Measurements from ENCODE around the gene ASIC4.

ASIC4 gene

DNA sequence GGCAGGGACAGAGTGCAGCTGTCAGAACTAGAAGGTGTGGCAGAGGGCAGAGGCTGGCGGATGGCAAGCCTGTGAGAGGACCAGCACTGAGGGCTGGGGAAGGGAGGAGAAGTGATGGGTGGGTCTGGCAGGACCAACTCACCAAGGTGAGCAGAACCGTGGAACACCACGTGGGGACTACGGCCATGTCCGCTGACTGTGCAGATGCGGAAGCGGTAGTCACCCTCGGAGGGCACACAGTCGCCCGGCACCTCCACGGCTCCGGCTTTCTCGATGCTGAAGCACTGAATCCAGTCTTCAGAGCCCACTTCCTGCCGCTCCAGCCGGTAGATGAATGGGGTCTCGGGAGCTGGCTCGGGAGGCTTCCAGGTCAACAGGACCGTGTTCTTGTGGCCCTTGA lies 52.8 kb downstream of the ASIC4 start:
- H3K9ac ChIP-seq (ENCODE audit: low read length in 5 of 5) = no peak overlapping the region
- H3K36me3 ChIP-seq (ENCODE audit: control insufficient read depth in 5 of 5, insufficient read depth in 5 of 5, low read length in 5 of 5) = peaks cover 0 to 43% (median 25%) of the 10 kb centered on the region in 5 donors
- H3K4me3 ChIP-seq (ENCODE audit: low read depth in 1 of 5, low read length in 5 of 5) = no peak overlapping the region
- H3K27ac ChIP-seq (ENCODE audit: low read depth, low read length) = no peak overlapping the region
- H3K27me3 ChIP-seq (ENCODE audit: control insufficient read depth in 5 of 5, insufficient read depth in 4 of 5, low read length in 5 of 5) = no peaks in the 10 kb centered on the region
- no peaks in the 10 kb centered on the region for H3K9me3 ChIP-seq (ENCODE audit: control insufficient read depth in 5 of 5, low read length in 5 of 5)
- peaks cover 0 to 16% (median 11%) of the 10 kb centered on the region in 5 donors for H3K4me1 ChIP-seq (ENCODE audit: control insufficient read depth in 5 of 5, insufficient read depth in 5 of 5, low read length in 5 of 5)

- H3K27me3 ChIP-seq (ENCODE audit: control insufficient read depth in 5 of 5, insufficient read depth in 4 of 5, low read length in 5 of 5) = no peaks in the 10 kb centered on the region
These were observed 53.6 kb downstream of the ASIC4 start for GRCh38 chr2:219567791-219568361.

DNA sequence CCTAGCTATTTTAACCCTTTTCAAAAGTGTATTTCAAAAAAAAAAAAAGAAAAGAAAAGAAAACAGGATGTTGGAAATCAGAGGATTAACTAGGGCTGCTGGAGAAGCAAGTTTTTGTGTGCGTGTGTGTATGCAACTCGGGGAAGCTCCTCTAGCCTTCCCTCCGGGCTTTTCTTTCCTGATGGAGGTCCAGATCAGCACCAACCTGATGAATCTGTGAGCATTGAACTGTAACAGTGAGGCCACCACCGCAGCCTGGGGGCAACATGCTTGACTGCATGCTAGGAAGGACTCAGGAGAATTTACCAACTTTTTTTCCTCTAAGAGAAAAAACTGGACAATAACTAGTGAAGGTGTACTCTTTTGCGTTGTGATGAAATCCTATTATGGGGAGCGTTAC lies 54.8 kb downstream of the ASIC4 start:
- no peaks in the 10 kb centered on the region for H3K9me3 ChIP-seq (ENCODE audit: control insufficient read depth in 5 of 5, low read length in 5 of 5)
- H3K4me1 ChIP-seq (ENCODE audit: control insufficient read depth in 5 of 5, insufficient read depth in 5 of 5, low read length in 5 of 5) = peaks cover 0 to 16% (median 11%) of the 10 kb centered on the region in 5 donors
- H3K27ac ChIP-seq (ENCODE audit: low read depth, low read length) = no peak overlapping the region
- H3K36me3 ChIP-seq (ENCODE audit: control insufficient read depth in 5 of 5, insufficient read depth in 5 of 5, low read length in 5 of 5) = peaks cover 0 to 26% (median 11%) of the 10 kb centered on the region in 5 donors
- no peak overlapping the region for H3K9ac ChIP-seq (ENCODE audit: low read length in 5 of 5)
- no peaks in the 10 kb centered on the region for H3K27me3 ChIP-seq (ENCODE audit: control insufficient read depth in 5 of 5, insufficient read depth in 4 of 5, low read length in 5 of 5)
- H3K4me3 ChIP-seq (ENCODE audit: low read depth in 1 of 5, low read length in 5 of 5) = no peak overlapping the region

More at GRCh38 chr2:219567791-219568361, 53.6 kb downstream of the ASIC4 start:
- no peaks in the 10 kb centered on the region for H3K9me3 ChIP-seq (ENCODE audit: control insufficient read depth in 5 of 5, low read length in 5 of 5)
- H3K4me3 ChIP-seq (ENCODE audit: low read depth in 1 of 5, low read length in 5 of 5) = no peak overlapping the region
- no peak overlapping the region for H3K27ac ChIP-seq (ENCODE audit: low read depth, low read length)
- H3K9ac ChIP-seq (ENCODE audit: low read length in 5 of 5) = no peak overlapping the region
- peaks cover 0 to 36% (median 19%) of the 10 kb centered on the region in 5 donors for H3K36me3 ChIP-seq (ENCODE audit: control insufficient read depth in 5 of 5, insufficient read depth in 5 of 5, low read length in 5 of 5)
- peaks cover 0 to 16% (median 11%) of the 10 kb centered on the region in 5 donors for H3K4me1 ChIP-seq (ENCODE audit: control insufficient read depth in 5 of 5, insufficient read depth in 5 of 5, low read length in 5 of 5)

GRCh38 chr2:219569635-219570034 lies 55.4 kb downstream of the ASIC4 start:
- Histone ChIP-seq H3K27ac (ENCODE audit: low read depth, low read length) (no peak overlapping the region), H3K27me3 (ENCODE audit: control insufficient read depth in 5 of 5, insufficient read depth in 4 of 5, low read length in 5 of 5) (peaks cover 0 to 3% (median under 1%) of the 10 kb centered on the region in 5 donors), H3K9me3 (ENCODE audit: control insufficient read depth in 5 of 5, low read length in 5 of 5) (no peaks in the 10 kb centered on the region), H3K9ac (ENCODE audit: low read length in 5 of 5) (no peak overlapping the region), H3K36me3 (ENCODE audit: control insufficient read depth in 5 of 5, insufficient read depth in 5 of 5, low read length in 5 of 5) (peaks cover 0 to 24% (median 11%) of the 10 kb centered on the region in 5 donors), H3K4me3 (ENCODE audit: low read depth in 1 of 5, low read length in 5 of 5) (peak overlapping the region in 1 of 5 donors; percentile 71), H3K4me1 (ENCODE audit: control insufficient read depth in 5 of 5, insufficient read depth in 5 of 5, low read length in 5 of 5) (peaks cover 0 to 16% (median 11%) of the 10 kb centered on the region in 5 donors)

- Histone ChIP-seq H3K27me3 (ENCODE audit: control insufficient read depth in 5 of 5, insufficient read depth in 4 of 5, low read length in 5 of 5) (peaks cover 2 to 8% (median 7%) of the 10 kb centered on the region in 5 donors), H3K36me3 (ENCODE audit: control insufficient read depth in 5 of 5, insufficient read depth in 5 of 5, low read length in 5 of 5) (peaks cover 0 to 20% (median 11%) of the 10 kb centered on the region in 5 donors), H3K27ac (ENCODE audit: low read depth, low read length) (no peak overlapping the region), H3K9ac (ENCODE audit: low read length in 5 of 5) (peak overlapping the region in 3 of 5 donors; percentile 34 to 62 (median 51)), H3K9me3 (ENCODE audit: control insufficient read depth in 5 of 5, low read length in 5 of 5) (no peaks in the 10 kb centered on the region), H3K4me3 (ENCODE audit: low read depth in 1 of 5, low read length in 5 of 5) (peak overlapping the region in 4 of 5 donors; percentile 62 to 79 (median 72)), H3K4me1 (ENCODE audit: control insufficient read depth in 5 of 5, insufficient read depth in 5 of 5, low read length in 5 of 5) (peaks cover 0 to 16% (median 11%) of the 10 kb centered on the region in 5 donors)
These were observed 56.1 kb downstream of the ASIC4 start for GRCh38 chr2:219570194-219570923.

DNA sequence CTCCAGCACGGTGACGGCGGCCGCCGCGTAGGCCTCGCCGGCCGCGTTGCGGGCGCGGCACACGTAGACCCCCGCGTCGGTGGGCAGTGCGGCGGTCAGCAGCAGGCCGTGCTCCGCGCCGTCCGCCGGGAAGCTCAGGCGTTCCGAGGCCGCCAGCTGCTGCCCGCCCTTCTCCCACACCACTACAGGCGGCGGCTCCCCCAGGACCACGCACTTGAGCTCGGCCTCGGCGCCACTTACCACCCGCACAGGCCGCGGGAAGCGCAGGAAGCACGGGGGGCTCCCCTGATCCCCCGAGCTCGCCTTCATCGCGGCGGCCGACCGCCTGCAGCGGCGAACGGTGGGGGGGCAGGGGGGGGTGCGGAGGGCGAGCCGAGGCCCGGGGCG lies 56.6 kb downstream of the ASIC4 start:
- peak overlapping the region in 3 of 5 donors; percentile 34 to 52 (median 51) for H3K9ac ChIP-seq (ENCODE audit: low read length in 5 of 5)
- no peak overlapping the region for H3K27ac ChIP-seq (ENCODE audit: low read depth, low read length)
- H3K4me3 ChIP-seq (ENCODE audit: low read depth in 1 of 5, low read length in 5 of 5) = peak overlapping the region in 4 of 5 donors; percentile 62 to 79 (median 72)

DNA sequence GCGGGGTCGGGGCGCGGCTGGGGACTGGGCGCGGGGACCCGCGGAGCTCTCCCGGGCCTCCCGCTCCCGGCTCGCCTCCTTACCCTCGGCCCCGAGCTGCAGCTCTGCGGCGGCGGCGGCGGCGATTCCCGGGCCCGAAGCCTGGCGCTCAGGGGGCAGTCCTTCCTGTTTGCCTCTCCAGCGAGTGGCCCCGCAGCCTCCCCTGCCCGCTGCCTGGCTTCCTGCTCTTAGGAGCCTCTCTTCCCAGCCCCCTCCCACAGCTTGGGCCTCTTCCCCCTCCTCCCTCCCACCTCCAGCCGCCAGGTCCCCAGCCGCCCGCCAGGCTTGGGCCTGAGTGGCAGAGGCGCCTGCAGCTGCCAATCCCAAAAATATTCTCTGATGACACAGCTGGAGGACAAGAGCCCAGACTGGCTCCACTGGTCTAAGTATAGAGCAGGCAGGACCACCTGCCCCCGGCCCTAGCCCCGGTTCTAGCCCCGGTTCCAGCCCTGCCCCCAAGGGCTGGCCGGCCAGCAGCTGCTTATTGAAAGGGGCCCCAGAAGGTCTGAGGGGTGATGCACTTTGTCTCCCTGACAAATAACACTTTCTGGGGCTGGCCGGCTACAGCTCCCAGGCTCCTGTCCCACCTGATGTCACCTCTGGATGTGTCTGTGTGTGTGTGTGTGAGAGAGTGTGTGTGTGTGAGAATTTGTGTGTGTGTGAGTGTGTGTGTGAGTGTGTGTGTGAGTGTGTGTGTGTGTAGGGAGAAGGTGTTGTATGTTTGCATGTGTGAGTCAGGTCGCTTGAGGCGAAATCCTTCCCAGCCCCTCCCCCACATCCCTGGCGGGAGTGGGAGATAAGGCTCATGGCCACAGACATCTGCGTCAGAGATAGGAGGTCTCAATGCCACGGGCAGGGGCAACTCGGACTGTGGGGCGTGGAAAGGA lies 57.3 kb downstream of the ASIC4 start, which contains the start of gene OBSL1:
Gene OBSL1, minus strand, starts transcription at position 229 of the 926 bp plus-strand sequence. CDS start 307 bp downstream, outside the sequence.
- Histone ChIP-seq H3K36me3 (ENCODE audit: control insufficient read depth in 5 of 5, insufficient read depth in 5 of 5, low read length in 5 of 5) (peaks cover 0 to 12% (median 6%) of the 10 kb centered on the region in 5 donors), H3K27me3 (ENCODE audit: control insufficient read depth in 5 of 5, insufficient read depth in 4 of 5, low read length in 5 of 5) (peaks cover 2 to 16% (median 14%) of the 10 kb centered on the region in 5 donors), H3K9me3 (ENCODE audit: control insufficient read depth in 5 of 5, low read length in 5 of 5) (no peaks in the 10 kb centered on the region), H3K4me3 (ENCODE audit: low read depth in 1 of 5, low read length in 5 of 5) (peak within 1 kb of the TSS in 4 of 5 donors; percentile 62 to 79 (median 72)), H3K9ac (ENCODE audit: low read length in 5 of 5) (peak within 1 kb of the TSS in 4 of 5 donors; percentile 34 to 62 (median 47)), H3K4me1 (ENCODE audit: control insufficient read depth in 5 of 5, insufficient read depth in 5 of 5, low read length in 5 of 5) (peaks cover 0 to 16% (median 11%) of the 10 kb centered on the region in 5 donors), H3K27ac (ENCODE audit: low read depth, low read length) (no peak within 1 kb of the TSS)

More for the DNA sequence above, 56.6 kb downstream of the ASIC4 start:
- Histone ChIP-seq H3K36me3 (ENCODE audit: control insufficient read depth in 5 of 5, insufficient read depth in 5 of 5, low read length in 5 of 5) (peaks cover 0 to 16% (median 9%) of the 10 kb centered on the region in 5 donors), H3K9me3 (ENCODE audit: control insufficient read depth in 5 of 5, low read length in 5 of 5) (no peaks in the 10 kb centered on the region), H3K27me3 (ENCODE audit: control insufficient read depth in 5 of 5, insufficient read depth in 4 of 5, low read length in 5 of 5) (peaks cover 2 to 13% (median 11%) of the 10 kb centered on the region in 5 donors), H3K4me1 (ENCODE audit: control insufficient read depth in 5 of 5, insufficient read depth in 5 of 5, low read length in 5 of 5) (peaks cover 0 to 16% (median 11%) of the 10 kb centered on the region in 5 donors)

- H3K9me3 ChIP-seq (ENCODE audit: control insufficient read depth in 5 of 5, low read length in 5 of 5) = no peaks in the 10 kb centered on the region
- peaks cover 0 to 4% (median 0%) of the 10 kb centered on the region in 5 donors for H3K36me3 ChIP-seq (ENCODE audit: control insufficient read depth in 5 of 5, insufficient read depth in 5 of 5, low read length in 5 of 5)
- H3K27me3 ChIP-seq (ENCODE audit: control insufficient read depth in 5 of 5, insufficient read depth in 4 of 5, low read length in 5 of 5) = peaks cover 2 to 24% (median 22%) of the 10 kb centered on the region in 5 donors
- H3K4me1 ChIP-seq (ENCODE audit: control insufficient read depth in 5 of 5, insufficient read depth in 5 of 5, low read length in 5 of 5) = peaks cover 0 to 16% (median 11%) of the 10 kb centered on the region in 5 donors
- peak within 1 kb of the TSS in 4 of 5 donors; percentile 21 to 62 (median 44) for H3K9ac ChIP-seq (ENCODE audit: low read length in 5 of 5)
- peak within 1 kb of the TSS in 4 of 5 donors; percentile 50 to 79 (median 60) for H3K4me3 ChIP-seq (ENCODE audit: low read depth in 1 of 5, low read length in 5 of 5)
- no peak within 1 kb of the TSS for H3K27ac ChIP-seq (ENCODE audit: low read depth, low read length)
These were observed 58.1 kb downstream of the ASIC4 start, which contains the start of gene INHA for GRCh38 chr2:219572237-219573001. Gene INHA (plus strand): TSS chr2:219572310. CDS start chr2:219572375, 65 bp downstream.

DNA sequence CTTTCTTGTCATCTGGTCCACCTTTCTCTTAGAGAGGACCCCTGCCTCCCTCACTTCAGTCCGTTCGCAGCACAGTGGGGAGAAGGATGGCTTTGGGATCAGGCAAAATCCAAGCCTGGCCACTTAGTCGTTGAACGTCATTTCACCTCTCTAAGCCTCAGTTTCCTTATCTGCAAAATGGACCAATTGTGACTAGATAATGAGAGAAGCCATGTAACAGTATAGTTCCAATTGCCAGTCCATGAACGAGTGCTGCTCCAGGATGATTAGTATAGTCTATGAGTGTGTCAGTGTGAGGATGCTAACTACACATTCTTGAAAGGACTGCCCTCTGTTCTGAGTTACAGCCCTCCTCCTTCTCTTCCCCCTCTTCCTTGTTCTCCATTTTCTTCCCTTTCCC lies 58.9 kb downstream of the ASIC4 start:
- Histone ChIP-seq H3K4me3 (ENCODE audit: low read depth in 1 of 5, low read length in 5 of 5) (no peak overlapping the region), H3K36me3 (ENCODE audit: control insufficient read depth in 5 of 5, insufficient read depth in 5 of 5, low read length in 5 of 5) (no peaks in the 10 kb centered on the region), H3K27me3 (ENCODE audit: control insufficient read depth in 5 of 5, insufficient read depth in 4 of 5, low read length in 5 of 5) (peaks cover 2 to 24% (median 22%) of the 10 kb centered on the region in 5 donors), H3K9me3 (ENCODE audit: control insufficient read depth in 5 of 5, low read length in 5 of 5) (no peaks in the 10 kb centered on the region), H3K27ac (ENCODE audit: low read depth, low read length) (no peak overlapping the region), H3K4me1 (ENCODE audit: control insufficient read depth in 5 of 5, insufficient read depth in 5 of 5, low read length in 5 of 5) (peaks cover 0 to 16% (median 11%) of the 10 kb centered on the region in 5 donors), H3K9ac (ENCODE audit: low read length in 5 of 5) (no peak overlapping the region)
